Stimulated activated CD4-positive, alpha-beta T cell treated with anti-CD3 and anti-CD28 coated beads, Interleukin-1b, Interleukin-23, amount 100 ng/mL, for 4 hours (primary cell): ENCODE results near the gene DENND4B.
"Not testable (repeated sequence)": the region's sequence is repeated elsewhere in the genome, so short reads cannot be mapped to it uniquely, and the experiment has no call there.

ENCODE experiments used
- DNase-seq, 2 donors: peaks; one replicate each; pipeline ENCODE4 v3.0.0-alpha.2; 2020; ENCODE audit warnings: low read depth in 2 of 2

The DENND4B gene, protein sequence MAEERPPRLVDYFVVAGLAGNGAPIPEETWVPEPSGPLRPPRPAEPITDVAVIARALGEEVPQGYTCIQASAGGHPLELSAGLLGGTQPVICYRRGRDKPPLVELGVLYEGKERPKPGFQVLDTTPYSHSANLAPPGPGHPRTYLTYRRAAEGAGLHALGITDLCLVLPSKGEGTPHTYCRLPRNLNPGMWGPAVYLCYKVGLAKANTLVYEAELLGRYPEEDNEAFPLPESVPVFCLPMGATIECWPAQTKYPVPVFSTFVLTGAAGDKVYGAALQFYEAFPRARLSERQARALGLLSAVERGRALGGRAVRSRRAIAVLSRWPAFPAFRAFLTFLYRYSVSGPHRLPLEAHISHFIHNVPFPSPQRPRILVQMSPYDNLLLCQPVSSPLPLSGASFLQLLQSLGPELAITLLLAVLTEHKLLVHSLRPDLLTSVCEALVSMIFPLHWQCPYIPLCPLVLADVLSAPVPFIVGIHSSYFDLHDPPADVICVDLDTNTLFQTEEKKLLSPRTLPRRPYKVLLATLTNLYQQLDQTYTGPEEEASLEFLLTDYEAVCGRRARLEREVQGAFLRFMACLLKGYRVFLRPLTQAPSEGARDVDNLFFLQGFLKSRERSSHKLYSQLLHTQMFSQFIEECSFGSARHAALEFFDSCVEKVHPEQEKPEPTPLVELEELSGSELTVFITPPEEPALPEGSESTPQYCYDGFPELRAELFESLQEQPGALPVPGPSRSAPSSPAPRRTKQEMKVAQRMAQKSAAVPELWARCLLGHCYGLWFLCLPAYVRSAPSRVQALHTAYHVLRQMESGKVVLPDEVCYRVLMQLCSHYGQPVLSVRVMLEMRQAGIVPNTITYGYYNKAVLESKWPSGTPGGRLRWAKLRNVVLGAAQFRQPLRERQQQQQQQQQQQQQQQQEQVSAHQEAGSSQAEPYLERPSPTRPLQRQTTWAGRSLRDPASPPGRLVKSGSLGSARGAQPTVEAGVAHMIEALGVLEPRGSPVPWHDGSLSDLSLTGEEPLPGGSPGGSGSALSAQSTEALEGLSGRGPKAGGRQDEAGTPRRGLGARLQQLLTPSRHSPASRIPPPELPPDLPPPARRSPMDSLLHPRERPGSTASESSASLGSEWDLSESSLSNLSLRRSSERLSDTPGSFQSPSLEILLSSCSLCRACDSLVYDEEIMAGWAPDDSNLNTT (N-terminal part only)

DNA sequence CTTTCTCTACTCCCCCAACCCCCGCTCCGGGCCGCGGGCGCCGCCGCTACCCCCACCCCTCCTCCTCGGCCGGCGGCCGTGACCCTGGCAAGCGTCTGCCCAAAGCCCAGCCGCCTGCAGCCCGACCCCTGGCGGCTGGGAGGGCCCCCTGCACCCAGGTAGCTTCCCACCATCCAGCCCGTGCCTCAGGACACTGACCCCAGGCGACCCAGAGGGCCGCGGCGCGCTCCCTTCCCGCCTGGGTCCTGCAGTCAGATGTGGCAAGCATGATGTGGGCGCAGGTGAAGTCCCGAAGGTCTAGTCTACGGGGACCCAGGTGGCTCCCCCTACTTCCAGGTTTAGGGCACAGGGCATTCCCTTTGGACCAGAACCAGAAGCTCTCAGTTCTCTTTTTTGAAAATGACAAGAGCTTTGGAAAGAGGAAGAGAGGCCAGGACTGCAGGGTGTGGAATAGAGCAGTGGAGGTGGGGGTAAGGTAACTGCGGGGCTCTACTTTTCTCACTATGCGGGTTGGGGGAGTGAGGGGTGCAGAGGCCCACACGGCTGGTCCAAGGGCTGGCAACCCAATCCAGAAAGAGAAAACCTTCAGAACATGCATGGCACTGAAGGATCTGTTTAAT lies at the start of gene DENND4B:
Gene DENND4B, minus strand, starts transcription at position 97 of the 620 bp plus-strand sequence. CDS start 2,344 bp downstream, outside the sequence.
- DNase-seq: peak; percentile 63 to 72

DNA sequence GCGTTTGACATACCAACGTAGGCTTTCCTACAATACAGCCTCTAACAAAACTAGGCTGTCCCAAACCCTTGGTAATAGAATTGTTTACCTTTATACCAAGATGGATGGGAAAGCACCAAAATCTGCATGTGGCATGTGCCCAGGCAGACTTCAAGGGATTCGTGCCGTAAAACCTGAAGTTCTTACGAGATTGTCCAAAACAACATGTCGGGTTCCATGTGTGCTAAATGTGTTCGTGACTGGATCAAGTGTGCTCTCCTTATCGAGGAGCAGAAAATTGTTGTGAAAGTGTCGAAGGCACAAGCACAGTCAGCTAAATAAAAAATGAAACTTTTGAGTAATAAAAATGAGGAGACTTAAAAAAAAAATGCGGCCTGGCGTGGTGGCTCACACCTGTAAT lies 49.1 kb upstream of the DENND4B start:
- DNase-seq: no peak

DNA sequence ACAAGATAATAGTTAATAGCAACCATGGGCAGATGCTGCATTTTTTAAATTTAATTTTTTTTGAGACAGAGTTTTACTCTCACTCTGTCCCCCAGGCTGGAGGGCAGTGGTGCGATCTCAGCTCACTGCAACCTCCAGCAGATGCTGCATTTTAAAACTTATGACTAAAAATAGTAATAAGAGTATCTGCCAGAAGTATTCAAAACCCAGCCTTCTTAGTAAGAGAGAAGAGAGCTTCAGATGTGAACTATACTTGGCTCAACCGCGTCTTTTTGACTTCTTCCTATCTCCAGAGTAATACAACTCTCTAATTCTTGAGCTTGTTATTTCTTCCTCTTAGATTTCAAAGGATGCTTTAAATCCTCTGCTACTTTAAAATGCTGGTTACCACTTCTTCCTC lies 48.7 kb upstream of the DENND4B start:
- DNase-seq: no peak

DNA sequence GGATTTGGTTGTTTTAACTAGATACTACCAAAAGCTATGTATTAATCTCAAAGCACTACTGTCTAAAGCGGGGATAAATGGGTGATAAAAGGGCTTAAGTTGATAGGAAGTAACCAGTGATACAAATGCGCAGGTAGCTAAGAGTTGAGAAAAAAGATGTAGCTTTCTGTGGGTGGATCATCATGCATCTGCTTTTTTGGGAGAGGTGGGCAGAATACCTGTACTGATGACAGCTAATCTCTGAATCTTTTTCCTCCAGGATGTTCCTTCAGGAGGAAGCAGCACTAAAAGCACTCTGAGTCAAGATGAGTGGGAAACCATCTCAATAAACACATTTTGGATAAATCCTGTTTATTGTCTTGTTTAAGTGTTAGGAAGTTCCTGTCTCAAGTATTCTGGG lies 45.3 kb upstream of the DENND4B start:
- DNase-seq: no peak

DNA sequence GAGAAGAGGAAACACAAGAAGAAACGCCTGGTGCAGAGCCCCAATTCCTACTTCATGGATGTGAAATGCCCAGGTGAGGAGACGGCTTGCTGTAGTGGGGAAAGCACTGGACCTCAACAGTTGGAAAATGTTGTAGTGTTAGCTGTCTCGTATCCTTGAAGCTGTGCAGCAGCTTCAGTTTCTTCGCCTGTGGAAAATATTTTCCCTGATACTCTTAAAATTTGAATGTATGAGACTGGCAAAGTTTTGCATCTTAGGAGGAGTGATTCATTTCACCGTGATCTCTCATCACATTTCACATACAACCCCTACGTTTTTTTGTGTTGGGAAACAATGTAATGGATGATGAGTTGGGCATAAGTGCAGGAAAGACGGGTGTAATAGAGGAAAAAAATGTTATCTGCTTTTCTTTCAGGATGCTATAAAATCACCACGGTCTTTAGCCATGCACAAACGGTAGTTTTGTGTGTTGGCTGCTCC lies 44.7 kb upstream of the DENND4B start:
- DNase-seq: no peak

DNA sequence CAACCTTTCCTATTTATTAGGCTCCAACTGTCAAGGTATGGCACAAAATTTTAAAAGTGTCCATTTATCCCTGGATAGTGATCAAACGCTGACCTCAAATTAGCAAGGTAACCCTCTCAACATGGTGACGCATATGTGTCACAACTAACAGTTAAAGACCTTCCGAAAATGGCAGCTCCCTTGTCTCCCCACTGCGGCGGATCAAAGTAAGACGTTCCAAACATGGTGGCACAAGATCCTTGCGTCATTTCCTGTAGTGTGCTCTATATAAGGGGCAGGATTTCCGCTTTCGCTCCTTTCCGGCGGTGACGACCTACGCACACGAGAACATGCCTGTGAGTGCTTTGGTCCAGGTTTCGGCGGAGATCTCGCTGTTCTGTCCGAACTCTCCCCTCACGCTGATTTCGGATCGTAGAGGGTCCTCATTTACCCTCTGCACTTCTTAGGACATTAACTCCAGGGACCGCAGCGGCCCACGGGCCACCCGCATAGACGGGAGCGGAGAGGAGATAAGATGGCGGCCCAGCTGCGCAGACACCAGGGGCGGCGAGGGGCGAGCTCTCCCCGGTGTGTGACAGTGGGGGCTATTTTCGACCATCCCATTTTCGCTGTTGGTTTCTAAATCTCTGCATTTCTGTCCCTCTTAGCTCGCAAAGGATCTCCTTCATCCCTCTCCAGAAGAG lies 44.1 kb upstream of the DENND4B start, which contains the start of gene RPS27:
Gene RPS27, plus strand, starts transcription at position 295 of the 683 bp plus-strand sequence. Its CDS starts 35 bp downstream, at position 330.
- DNase-seq: peak; percentile 57 to 86

DNA sequence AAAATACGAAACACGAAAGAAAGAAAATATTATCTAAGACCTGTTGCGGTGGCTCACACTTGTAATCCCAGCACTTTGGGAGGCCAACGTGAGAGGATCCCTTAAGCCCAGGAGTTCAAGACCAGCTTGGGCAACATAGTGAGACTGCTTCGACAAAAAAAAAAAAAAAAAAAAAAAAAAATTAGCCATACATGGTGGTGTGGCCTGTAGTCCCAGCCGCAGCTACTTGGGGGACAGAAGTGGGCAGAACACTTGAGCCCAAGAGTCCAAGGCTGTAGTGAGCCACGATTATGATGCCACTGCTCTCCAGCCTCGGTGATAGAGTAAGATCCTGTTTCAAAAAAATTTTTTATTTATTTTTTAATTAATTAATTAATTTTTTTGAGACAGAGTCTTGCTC lies 41.1 kb upstream of the DENND4B start:
- no peak for DNase-seq

DNA sequence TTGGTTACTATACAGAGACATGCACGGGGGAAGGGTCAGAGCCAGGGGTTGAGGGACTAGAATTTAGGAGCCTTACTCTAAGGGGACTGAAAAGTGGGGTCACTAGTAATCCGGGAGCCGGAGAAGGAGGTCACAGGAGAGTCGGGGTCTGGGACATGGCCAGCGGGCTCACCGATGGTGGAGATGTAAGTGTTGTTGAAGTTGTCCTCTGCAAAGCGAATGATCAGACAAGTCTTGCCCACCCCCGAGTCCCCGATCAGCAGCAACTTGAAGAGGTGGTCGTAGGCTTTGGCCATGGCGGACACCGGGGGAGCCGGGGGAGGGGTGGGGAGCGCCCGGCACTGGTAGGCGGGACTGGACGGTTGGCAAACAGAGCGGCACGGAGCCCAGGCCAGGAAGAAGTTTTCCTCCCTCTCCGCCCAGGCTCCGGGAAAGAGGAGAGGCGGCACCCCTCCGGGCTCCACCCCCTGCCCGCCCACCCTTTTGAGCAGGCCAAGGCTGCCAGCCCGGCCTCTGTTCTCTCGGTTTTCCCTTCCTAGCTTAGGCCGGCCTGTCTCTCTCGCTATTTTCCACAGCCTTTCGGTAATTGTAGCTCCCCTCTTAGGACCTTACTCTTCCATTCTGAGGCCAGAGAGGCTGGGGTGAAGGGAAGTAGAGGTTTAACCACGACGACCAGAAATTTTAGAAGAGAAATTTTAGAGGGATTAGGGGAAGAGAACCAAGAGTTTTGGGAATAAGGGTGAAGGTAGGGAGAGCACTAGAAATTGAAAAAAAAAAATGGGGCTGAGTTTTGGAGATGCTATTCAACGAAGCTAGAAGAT lies 39.6 kb upstream of the DENND4B start, which contains the start of gene RAB13:
Gene RAB13, minus strand, starts transcription at position 399 of the 821 bp plus-strand sequence. Its CDS starts 103 bp downstream, at position 296.
- no peak for DNase-seq

DNA sequence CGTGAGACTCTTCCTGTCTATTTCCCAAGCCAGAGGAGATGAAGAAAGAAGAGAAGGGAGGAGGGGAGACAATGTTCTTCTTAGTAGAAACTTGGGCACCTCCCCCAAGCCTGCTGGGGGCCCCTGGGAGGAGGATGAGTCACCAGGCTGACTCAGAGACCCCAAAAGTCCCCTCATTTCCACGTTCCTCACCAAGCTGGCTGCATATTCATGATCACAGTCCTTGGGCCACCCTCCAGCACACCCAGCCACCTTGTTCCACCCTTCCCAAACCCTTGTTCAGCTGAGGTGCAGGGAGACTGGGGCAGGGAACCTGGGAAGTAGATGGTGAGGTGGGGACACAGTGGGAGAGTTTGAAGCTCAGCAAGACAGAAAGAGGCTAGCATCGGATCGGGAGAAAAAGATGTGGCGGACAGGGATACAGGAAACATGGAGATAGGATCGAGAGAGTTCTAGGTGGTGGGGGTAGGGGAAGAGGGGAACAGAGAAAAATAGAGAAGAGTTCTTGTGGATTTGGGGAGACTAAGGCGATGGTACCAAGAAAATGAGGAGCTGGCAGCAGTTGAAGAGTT lies 38.9 kb upstream of the DENND4B start:
- peak in 1 of 2 donors; percentile 42 for DNase-seq

DNA sequence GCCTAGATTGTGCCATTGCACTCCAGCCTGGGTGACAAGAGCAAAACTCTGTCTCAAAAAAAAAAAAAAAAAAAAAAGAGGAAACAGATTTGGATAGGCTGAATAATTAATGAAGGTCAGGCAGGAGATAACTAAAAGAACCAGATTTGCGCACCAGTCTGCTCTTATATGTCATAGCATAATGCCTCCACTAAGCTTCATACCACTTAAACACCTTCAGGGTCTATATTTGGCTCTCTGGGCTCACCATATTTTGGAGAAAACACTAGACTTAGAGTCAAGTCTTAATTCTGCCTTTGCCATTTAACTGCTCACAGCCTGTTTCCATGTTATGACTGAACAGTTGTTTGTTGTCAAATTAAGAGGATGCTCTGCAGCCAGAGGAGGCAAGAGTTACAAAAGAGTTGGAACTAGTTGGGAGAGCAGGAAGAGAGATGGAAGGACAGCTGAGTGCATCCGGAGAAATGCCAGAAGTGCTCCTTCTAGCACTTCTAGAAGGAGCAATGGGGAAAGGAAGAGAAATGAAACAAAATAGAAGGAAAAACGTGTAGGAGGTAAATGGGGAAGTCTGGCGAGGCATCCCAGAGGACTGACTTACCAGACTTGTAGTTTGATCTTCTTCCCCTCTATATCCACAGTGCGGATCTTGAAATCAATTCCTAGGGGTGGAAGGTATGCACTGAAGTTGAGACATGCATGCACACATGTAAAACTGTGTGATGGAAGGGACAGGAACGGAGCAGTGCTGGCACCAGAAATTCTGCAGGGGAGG lies 37.8 kb upstream of the DENND4B start:
- DNase-seq: no peak

DNA sequence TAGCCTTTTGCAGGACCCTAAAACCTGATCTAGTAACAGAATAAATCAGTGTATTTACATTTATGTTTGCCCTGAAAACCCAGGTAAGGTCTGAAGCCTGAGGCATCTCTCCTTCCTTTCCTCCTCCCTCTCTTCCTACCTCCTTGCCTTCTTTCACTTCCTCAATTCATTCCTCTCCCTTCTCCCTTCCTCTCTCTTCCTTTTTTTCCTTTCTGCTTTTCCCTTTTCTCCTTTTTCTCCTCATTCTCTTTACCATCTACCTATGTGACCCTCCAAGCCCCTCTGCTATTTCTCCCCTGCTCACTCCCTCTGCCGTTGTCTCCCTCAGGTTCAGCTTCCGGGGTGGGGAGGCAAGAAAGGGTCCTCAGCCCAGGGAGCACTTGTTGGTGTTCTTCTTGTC lies 35.2 kb upstream of the DENND4B start:
- not testable (repeated sequence) for DNase-seq

DNA sequence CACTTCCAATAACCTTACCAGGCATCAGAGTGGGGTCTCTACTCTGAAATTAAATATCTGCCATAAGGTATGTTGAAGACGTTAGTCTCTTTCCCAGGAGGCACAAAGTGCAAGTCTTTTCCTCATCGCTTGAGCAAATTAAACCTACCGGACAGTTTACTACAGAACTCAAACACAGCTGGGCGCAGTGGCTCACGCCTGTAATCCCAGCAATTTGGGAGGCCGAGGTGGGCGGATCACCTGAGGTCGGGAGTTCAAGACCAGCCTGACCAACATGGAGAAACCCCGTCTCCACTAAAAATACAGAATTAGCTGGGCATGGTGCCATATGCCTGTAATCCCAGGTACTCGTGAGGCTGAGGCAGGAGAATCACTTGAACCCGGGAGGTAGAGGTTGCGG lies 32.6 kb upstream of the DENND4B start:
- DNase-seq: not testable (repeated sequence)

DNA sequence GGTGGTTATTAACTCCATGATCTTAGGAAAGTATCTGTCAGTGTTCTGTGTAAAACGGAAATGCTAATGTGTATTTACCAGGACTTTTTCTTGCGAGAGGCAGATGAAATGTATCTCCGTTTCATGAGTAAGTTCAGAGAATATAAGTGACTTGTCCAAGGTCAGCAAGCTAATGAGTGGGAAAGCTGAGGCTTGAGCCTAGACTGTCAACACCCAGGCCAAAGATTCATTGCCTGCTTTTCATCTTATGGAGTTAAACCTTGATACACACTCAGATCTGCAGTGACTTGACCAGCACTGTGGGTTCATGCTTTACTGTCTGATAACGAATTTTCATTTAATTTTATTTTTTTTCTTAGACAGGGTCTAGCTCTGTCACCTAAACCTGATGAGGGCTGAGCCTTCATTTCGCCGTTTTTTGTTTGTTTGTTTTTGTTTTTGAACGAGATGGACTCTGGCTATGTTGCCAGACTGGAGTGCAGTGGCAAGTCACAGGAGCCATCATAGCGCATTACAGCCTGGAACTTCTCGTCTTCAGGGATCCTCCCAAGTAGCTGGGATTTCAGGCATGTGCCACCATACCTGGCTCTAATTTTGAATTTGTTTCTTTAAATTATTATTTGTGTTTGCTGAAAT lies 31.9 kb upstream of the DENND4B start:
- no peak for DNase-seq

DNA sequence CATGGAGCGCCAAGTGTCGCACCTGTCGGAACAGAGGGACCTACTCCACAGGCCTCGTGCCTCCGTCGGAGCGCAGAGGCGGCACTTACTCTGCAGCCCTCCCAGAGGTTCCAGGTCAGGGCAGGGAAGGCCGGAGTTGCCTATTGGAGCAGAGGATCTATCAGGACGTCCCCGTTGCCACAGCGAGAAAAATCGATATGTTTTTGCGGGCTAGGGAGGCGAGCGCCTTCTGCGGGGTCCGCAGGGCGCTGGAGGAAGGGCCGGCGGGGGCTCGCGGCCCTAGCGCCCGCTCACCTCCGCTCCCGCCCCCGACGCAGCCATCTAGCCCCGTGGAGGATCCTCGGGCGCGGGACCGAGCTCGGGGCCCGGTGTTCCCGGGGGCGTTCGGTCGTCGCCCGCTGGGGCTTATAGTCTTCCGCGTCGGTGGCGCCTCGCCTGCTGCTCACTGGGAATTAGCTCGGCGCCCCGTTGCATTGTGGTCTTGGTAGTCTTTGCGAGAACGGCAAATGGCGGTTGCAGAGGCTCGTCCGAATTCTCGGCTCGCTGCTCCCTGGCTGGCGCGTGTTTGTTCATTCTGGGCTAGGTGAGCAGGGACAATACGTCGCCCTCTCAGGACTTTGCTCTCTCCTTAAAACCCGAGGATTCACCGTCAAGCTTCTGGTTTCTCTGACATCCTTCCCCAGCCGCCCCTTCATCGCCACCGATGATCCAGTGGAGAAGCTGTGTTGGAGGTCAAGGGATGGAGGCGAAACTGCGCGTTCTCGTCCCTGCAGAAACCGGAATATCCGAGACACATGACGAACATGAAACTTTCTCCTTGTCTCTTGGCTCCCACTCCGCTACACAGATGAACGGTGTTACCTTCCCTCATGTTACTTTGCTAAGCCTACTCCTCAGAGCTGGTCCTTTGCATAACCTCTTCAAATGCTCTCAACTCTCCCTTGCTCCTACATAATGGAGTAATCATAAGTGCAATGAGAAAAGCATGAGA lies 31.0 kb upstream of the DENND4B start, which contains the start of gene JTB:
Gene JTB, minus strand, starts transcription at position 425 of the 991 bp plus-strand sequence. Its CDS starts 422 bp downstream, at position 3.
- peak; percentile 79 to 83 for DNase-seq

DNA sequence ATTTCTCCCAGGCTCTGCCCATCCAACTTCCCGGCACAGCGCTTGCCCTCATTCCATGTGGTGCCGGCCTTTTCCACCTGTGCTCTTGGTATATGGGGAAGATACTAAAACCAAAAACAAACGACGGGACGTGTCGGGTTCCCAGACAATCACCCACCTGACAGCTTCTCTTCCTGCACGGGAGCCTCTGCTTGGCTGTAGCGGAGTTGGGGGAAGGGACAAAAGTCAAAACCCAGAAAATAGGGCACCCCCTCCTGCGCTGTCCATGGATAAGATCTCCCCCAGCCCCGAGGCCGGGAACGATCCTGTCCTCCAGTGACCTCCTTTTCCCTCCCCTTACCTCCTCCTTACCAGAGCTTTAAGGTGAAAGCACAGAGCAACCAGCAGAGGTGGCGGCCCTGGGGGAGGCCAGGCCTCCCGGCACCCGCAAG lies 30.3 kb upstream of the DENND4B start:
- no peak for DNase-seq

DNA sequence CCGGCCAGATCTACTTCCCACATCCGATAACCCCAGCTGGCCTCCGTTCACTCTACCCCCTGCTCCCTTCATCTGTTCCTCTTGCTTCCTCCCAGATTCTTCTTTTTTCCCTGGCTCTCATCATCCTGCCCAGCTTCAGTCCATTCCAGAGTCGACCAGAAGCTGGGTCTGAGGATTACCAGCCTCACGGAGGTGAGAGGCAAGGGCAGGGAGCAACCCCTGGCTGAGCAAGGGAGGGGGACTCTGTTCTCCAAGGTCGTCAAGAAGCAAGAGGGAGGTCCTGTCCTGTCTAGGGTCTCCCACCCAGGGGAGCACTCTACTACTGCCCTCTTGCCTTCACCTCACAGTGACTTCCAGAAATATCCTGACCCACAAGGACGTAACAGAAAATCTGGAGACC lies 27.0 kb upstream of the DENND4B start:
- no peak for DNase-seq

DNA sequence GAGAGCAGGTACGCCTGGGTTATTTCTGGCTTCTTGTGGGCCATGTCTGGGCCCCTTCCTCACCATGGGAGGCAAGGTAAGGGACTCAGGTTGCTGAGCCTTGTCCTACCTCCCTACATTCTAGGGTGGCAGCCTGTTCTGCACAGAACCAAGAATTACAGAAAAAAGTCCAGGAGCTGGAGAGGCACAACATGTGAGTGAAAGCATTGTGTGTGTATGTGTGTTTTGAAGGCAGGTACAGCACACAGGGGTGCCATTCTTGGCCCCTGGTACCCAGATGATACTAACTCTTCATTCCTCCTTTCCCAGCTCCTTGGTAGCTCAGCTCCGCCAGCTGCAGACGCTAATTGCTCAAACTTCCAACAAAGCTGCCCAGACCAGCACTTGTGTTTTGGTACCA lies 26.6 kb upstream of the DENND4B start:
- no peak for DNase-seq
